Neuron (in vitro differentiated cells): ENCODE measurements around the gene STC2.

Experiments
- H2AFZ ChIP-seq: one replicate; pipeline ENCODE4 v1.6.1; 2013; ENCODE audit warnings: low read depth, mild to moderate bottlenecking, inconsistent platforms, low read length, moderate library complexity
- H3K27me3 ChIP-seq: one replicate; pipeline ENCODE4 v1.6.1; 2013; ENCODE audit warnings: low read length; ENCODE audit not compliant: insufficient read depth
- H3K36me3 ChIP-seq: one replicate; pipeline ENCODE4 v1.6.1; 2013; ENCODE audit warnings: low read length; ENCODE audit not compliant: insufficient read depth
- H3K4me1 ChIP-seq: one replicate; pipeline ENCODE4 v1.6.1; 2013; ENCODE audit warnings: low read length; ENCODE audit not compliant: insufficient read depth
- H3K4me3 ChIP-seq: 2 replicates; pipeline ENCODE4 v1.5.1; 2013; ENCODE audit warnings: mild to moderate bottlenecking, low read length, moderate library complexity
- H3K9me3 ChIP-seq: one replicate; pipeline ENCODE4 v1.6.1; 2013; ENCODE audit warnings: low read length

Gene STC2

DNA sequence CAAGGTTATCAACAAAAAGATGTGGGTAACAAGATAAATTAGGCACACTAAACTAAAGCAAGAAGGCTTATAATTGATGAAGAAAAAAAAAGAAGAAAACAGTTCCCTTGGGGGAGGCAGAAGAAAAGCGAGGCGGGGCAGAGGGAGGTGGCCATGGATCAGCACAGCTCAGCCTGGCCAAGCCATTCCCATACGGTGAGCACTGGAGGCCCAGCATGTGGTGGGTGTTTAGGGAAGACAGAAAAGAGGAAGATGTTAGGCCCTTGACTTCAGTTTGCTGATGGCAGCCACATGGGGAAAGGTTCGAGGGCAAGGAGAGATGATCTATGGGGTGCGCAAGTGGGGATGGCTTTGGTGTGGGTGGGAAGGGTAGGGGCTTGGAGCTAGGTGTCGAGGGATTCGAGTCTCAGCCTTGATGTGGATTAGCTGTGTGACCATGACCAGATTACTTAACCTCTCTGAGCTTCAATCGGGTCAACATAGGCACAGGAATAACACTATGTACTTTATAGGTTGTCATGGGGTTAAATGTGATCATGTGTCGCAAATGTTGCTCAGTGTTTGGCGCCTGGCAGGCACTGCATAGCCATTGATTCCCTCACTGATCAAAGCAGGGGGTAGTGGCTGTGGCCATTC is 10.3 kb upstream of the STC2 start:
- Histone ChIP-seq H3K4me1 (no peaks in the 10 kb centered on the region), H3K27me3 (peaks cover 22% of the 10 kb centered on the region), H2AFZ (no peak overlapping the region), H3K36me3 (no peaks in the 10 kb centered on the region), H3K4me3 (no peak overlapping the region), H3K9me3 (no peaks in the 10 kb centered on the region)

DNA sequence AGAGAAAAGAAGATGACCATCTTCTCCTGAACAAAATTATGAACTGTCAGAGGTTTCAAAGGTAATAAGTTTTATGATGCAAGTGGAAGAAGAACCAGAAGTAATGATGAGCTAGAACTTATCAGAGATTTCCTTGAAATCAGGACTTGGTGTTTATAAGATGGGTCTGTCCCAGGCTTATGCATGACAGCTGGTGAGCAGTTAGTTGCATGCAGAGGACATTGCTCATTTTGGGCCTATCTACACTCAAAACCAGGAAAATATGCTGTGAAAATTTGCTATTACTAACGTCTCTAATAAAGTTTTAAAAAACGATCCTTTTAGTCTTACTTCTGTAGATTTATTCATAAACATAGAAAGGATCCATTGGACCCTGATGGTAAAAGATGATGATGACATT is 6.6 kb upstream of the STC2 start:
- H3K27me3 ChIP-seq, result peaks cover 34% of the 10 kb centered on the region
- no peak overlapping the region for H2AFZ ChIP-seq
- peaks cover 3% of the 10 kb centered on the region for H3K9me3 ChIP-seq
- H3K36me3 ChIP-seq, result no peaks in the 10 kb centered on the region
- no peak overlapping the region for H3K4me3 ChIP-seq
- peaks cover 2% of the 10 kb centered on the region for H3K4me1 ChIP-seq

DNA sequence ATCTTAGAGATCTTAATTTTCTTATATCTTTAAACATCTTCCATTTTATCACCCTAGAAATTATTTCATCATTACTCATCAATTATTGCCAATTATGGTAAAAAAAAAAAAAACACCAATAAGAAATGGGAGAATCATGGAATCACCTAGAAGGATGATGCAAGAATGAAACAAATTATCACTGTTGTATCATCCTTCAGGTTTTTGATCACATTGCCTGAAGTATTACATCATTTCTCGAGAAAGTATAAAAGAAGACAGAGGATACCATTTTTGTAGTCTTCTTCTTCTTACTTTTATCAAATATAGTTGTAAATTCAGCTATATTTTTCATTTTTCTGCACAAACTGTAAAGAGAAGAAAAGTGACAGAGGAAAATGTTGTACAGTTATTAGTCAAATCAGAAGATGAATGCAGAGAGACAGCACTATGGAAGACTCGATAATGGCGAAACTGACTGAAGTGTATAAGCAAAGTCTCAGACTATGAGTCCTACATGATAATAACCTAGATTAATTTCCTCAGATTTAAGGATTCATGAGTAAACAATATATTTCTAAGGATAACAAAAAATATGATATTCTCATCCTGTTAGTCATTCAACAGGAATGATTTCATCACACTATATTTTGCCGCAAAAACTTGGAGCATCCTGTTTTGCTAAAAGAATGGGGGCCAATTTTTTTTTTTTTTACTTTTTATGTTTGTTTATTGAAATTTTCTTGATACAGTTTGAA is 5.9 kb upstream of the STC2 start:
- Histone ChIP-seq H2AFZ (no peak overlapping the region), H3K27me3 (peaks cover 39% of the 10 kb centered on the region), H3K9me3 (peaks cover 3% of the 10 kb centered on the region)

DNA sequence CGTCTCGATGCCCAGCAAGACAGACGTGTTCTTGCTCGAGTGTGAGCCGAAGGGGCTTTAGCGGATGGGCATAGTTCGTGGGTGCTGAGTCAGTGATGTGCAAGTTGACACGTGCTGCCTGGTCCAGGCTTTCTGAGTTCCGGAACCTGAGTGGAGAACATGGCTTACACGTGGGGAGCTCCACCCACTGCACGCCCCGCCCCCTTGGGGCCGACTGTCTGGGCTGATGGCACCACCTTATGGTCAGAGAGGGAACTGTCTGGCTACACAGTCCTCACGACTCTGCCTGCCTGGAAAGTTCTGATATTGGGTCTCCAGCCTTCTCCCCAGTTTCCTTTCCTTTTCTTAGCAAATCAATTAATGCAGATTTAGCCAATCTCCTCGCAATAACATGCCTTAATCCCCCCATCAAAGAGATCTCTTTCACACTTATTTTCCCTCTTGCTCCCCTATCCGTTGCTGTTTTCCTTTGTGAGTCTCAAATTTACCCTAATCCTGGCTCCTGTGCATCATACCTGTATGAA is 3.8 kb upstream of the STC2 start:
- no peak overlapping the region for H3K4me3 ChIP-seq
- no peak overlapping the region for H2AFZ ChIP-seq
- peaks cover 24% of the 10 kb centered on the region for H3K4me1 ChIP-seq
- no peaks in the 10 kb centered on the region for H3K36me3 ChIP-seq
- peaks cover 59% of the 10 kb centered on the region for H3K27me3 ChIP-seq
- peaks cover 3% of the 10 kb centered on the region for H3K9me3 ChIP-seq

More for the DNA sequence above, 5.9 kb upstream of the STC2 start:
- Histone ChIP-seq H3K4me1 (peaks cover 5% of the 10 kb centered on the region), H3K4me3 (no peak overlapping the region), H3K36me3 (no peaks in the 10 kb centered on the region)

DNA sequence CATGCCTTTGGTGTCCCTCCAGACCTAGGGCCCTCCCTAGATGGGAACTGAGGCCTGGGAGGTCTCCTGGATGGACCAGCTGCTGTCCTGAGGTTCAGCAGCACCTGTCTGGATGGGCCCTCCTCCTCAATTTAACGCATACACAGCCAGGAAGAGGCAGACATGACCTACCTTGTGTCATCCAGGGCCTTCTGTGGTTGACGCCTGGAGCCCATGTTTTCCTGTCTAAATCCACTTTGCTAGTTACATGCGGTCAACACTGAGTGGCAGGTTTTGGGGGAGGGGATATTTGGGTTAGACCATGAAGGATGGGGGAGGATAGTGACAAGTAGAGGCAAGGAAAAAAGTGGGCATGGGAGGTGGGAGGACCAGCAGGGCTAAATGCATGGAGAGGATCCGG is 3.1 kb upstream of the STC2 start:
- peaks cover 25% of the 10 kb centered on the region for H3K4me1 ChIP-seq
- H3K27me3 ChIP-seq, result peaks cover 66% of the 10 kb centered on the region
- H3K4me3 ChIP-seq, result no peak overlapping the region
- H3K9me3 ChIP-seq, result peaks cover 3% of the 10 kb centered on the region
- no peak overlapping the region for H2AFZ ChIP-seq
- no peaks in the 10 kb centered on the region for H3K36me3 ChIP-seq

DNA sequence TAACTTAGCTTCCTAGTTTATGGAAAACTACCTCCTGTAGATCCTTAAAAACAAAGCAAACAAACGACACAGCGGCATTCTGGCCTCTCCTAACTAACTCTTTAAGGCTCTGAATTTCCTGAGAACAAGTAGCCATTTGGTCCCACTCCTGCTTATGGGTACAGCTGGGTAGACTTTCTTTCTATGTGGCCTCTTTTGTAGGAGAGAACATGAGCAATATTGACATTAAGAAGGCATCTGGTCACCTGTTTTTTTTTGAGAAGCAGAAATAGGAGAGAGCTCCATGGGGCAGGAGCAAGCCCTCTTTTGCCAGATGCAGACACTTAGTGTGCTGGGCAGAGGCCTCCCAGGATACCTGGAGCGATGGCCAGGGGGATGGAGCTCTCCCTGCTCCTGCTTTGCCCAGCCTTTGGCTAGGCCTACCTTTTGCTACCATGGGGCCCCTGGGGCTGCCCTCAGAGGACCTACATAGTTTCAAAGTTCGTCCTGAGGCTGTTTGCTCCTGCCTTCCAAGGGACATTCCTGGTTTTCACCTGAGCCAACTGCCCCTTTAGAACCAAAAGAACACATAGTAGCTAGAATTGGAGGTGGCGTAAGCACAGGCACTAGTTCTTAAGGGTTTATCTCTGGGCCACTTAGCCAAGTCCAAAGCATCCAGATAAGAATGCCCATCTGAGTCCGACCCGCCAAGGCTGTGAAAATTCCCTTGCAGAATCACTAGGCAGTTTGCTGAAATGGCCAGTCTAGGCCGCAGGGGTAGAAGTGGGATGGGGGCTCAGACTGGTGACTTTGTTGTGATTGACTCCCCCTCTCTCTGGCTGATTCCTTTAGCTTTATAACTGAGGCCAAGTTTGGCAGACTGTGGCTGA is 2.4 kb upstream of the STC2 start:
- Histone ChIP-seq H3K4me1 (peaks cover 25% of the 10 kb centered on the region), H3K36me3 (no peaks in the 10 kb centered on the region), H2AFZ (no peak overlapping the region), H3K27me3 (peaks cover 66% of the 10 kb centered on the region), H3K9me3 (peaks cover 3% of the 10 kb centered on the region), H3K4me3 (no peak overlapping the region)

DNA sequence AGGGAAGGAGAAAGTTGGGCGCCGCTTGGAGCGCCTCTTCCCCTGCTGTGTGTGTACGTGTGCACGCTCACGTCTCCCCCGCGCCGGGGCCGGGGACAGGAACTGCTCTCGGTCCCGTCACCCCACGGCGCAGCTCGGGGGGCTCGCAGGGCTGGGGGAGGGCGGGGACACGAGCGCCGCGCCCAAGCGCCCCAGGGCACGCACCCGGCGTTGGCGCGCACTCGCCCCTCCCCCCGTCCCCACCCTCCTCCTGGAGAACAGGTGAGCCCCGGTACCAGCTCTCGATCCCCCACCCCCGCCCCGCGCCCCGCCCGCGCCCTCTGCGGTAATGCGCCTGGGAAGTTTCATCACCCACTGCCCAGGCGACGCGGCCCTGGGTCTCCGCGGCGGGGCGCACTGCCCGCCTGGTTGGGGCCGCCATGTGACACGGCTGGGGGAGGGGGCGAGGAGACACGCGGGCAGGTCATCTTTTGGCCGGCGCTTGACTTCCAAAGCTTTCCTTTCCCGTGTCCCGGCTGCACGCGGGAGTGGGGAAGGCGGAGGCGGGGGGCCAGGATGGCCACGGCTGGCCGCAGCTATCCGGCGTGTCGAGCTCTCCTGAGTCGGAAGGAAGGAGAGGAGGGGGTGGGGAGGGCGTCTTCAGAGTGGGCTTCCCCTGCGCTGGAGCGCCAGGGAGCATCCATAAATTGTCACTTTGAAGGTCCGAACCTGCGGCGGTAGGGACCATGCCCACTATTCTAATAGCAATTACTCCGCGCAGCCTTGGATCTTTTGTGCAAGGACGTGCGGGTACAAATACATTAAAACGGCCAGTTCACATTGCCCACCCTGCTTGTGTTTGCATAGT is 1.5 kb upstream of the STC2 start:
- peaks cover 25% of the 10 kb centered on the region for H3K4me1 ChIP-seq
- H3K36me3 ChIP-seq, result no peaks in the 10 kb centered on the region
- H3K9me3 ChIP-seq, result peaks cover 3% of the 10 kb centered on the region
- H3K4me3 ChIP-seq, result peak overlapping the region; percentile 44
- H3K27me3 ChIP-seq, result peaks cover 72% of the 10 kb centered on the region
- H2AFZ ChIP-seq, result peak overlapping the region; percentile 39

DNA sequence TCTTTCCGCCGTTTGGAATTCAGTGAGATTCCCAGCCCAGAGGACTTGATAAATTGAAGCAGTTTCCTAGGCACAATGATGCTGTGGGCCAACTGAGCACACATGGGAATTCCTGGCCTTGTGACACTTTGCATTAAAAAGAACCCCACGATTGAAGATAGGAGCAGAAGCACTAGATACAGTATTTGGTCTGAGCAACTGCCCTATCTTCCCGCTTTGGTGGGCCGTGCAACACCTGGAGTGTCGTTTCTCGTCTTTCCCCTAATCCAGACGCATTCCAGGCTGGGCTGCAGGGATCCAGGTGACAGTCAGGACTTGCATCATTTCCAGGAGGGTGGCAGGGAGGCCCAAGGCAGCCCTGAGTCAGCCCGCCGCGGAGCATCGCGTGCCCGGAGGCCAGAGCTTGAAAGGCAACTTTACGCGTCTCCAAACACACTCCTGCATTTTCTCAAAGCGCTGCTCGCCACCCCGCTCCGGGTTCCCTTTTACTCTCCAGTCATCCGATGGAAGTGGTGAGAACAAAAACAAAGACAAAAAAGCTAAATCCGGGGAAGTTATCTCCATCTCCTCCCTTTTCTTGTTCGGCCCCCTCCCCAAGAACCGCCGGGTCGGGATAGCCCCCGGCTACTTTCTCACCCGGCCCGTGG is 753 bp upstream of the STC2 start:
- no peaks in the 10 kb centered on the region for H3K36me3 ChIP-seq
- H3K27me3 ChIP-seq, result peaks cover 73% of the 10 kb centered on the region
- peak overlapping the region; percentile 62 for H2AFZ ChIP-seq
- H3K9me3 ChIP-seq, result peaks cover 3% of the 10 kb centered on the region
- peak overlapping the region; percentile 44 for H3K4me3 ChIP-seq
- peaks cover 25% of the 10 kb centered on the region for H3K4me1 ChIP-seq

DNA sequence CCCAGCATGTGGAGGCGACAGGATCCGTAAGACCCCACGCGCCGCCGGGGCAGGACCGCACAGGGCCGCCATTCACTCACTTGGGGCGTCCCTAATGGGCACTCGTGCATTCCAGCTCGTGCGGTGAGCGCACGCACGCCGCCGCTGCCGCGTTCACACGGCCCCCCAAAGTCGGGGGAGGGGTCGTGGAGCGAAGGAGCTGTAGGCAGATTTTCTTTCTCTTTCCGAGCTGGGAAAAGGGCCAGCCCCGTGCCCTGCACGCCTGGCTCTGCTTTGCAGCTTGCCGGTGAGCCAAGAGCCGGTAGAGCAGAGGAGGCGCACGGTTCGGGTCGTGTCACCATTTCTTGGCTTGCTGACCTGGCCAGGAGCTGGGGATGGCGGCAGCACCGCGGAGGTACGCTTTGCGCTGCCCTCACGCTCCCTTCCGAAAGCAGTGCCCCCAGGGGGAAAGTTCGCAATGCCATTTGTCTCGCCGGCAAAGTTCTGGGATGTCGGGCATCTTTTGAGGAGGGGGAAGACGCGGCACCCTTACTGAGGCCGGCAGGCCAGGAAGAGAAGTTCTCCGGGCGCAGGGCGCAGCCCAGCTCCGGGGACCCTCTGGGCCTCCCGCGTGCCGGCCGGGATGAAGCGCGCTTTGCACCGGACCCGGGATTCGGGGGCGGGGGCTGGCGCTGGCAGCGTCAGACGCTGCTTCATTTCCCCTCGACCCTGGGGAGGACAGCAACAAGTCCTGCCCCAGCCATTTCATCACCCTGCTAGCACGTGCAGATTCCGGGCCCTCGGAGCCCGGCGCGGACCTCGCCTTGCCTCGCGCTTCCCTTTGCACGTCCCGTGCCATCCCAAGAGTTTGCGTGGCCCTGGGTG is 898 bp downstream of the STC2 start:
- Histone ChIP-seq H2AFZ (no peak overlapping the region), H3K4me3 (peak overlapping the region; percentile 44), H3K4me1 (peaks cover 25% of the 10 kb centered on the region), H3K9me3 (peaks cover 3% of the 10 kb centered on the region), H3K36me3 (no peaks in the 10 kb centered on the region), H3K27me3 (peaks cover 84% of the 10 kb centered on the region)

DNA sequence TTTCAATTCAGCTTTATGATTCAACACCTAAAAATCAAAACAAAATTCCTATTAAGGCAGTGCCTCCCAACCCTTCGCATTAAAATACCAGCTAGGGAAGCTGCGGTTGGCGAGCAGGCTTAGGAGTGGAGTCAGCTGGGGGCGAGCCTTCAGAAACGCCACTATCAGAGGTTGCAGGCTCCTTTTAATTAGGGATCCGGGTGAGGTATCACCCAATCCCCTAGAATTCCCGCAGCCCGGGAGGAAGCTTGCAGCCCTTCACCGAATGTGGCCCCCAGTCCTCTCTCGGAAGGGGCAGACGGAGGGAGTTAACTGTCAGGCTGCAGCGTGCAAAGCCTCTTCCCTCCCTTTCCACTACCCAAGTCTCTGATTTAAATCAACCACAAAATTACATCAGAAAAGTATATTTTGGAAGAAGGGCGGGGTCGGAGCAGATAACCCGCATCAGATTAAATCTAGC is 1.7 kb downstream of the STC2 start:
- peaks cover 25% of the 10 kb centered on the region for H3K4me1 ChIP-seq
- H3K9me3 ChIP-seq, result peaks cover 3% of the 10 kb centered on the region
- no peaks in the 10 kb centered on the region for H3K36me3 ChIP-seq
- H2AFZ ChIP-seq, result no peak overlapping the region
- peaks cover 81% of the 10 kb centered on the region for H3K27me3 ChIP-seq
- H3K4me3 ChIP-seq, result peak overlapping the region; percentile 16

DNA sequence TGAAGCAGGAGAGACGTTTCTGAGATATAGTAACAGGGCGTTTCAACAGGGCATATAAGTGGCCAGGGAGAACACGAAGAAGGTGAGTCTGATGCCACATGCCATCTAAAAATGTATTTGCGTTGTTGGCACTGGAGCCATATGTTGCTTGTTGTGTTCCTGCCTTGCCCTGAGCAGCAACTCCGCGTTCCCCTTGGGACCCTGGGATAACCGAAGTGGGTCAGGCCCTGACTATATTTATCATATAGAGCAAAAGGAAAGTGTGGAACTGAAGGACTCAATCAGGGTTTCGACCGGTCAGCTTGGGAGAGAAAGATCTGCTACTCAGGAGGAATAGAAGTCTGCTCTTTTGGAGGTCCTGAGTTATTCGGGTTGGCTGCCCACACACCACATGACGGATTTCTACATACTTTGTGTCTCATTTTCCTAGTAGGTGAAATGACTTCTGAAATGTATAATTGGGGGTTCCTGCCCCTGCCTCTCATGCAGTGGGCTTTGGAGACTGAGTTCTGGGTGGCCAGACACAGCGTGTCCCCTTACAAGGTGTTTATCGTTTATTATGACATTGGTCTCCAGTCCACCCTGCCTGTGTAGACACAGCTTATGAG is 3.0 kb downstream of the STC2 start:
- no peaks in the 10 kb centered on the region for H3K36me3 ChIP-seq
- no peak overlapping the region for H2AFZ ChIP-seq
- H3K4me3 ChIP-seq, result no peak overlapping the region
- peaks cover 25% of the 10 kb centered on the region for H3K4me1 ChIP-seq
- H3K9me3 ChIP-seq, result no peaks in the 10 kb centered on the region
- H3K27me3 ChIP-seq, result peaks cover 68% of the 10 kb centered on the region
